GM21390 (cell line): ENCODE measurements around the gene JMJD4.
"Not testable (repeated sequence)": the region's sequence is repeated elsewhere in the genome, so short reads cannot be mapped to it uniquely, and the experiment has no call there.

Source experiments
- ATAC-seq: cut with Tn5 transposase; IDR thresholded peaks from one replicate; pipeline ENCODE4 v1.9.1; 2021; ENCODE audit not compliant: unreplicated experiment

The JMJD4 gene

DNA sequence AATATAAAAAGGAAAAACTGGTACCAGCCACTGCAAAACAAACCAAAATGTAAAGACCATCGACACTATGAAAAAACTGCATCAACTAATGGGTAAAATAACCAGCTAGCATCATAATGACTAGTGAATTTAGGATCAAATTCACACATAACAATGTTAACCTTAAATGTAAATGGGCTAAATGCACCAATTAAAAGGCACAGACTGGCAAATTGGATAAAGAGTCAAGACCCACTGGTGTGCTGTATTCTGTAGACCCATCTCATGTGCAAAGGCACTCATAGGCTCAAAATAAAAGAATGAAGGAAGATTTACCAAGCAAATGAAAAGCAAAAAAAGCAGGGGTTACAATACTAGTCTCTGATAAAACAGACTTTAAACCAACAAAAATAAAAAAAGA lies 33.5 kb downstream of the JMJD4 start:
- ATAC-seq = not testable (repeated sequence)

- no peak for ATAC-seq
Measured at GRCh38 chr1:227697321-227697864, 37.7 kb downstream of the JMJD4 start.

DNA sequence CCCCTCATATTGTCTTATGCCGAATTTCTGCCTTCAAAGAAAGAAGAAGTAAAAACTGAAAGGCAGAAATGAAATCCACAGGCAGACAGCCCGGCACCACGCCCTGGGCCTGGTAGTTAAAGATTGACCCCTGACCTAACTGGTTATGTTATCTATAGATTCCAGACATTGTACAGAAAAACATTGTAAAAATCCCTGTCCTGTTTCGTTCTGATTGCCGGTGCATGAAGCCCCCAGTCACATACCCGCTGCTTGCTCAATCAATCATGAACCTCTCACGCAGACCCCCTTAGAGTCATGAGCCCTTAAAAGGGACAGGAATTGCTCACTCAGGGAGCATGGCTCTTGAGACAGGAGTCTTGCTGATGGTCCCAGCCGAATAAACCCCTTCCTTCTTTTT lies 49.3 kb downstream of the JMJD4 start:
- ATAC-seq = no peak
